GM23338 (cell line): ENCODE measurements around the gene KCNJ11. TPM values are rescaled to one million over a fixed set of nuclear protein-coding genes. Genes with fewer than 3 reads are reported as not detected.

ENCODE experiments used
- CTCF ChIP-seq, 2 experiments: fragments of 200-600 bp in 1 of 2; sonication (generic) in 1 of 2; conservative IDR thresholded peaks; 2 replicates each; pipeline versions ENCODE4 v1.5.1 to v1.6.1; 2016 to 2017; ENCODE audit warnings: antibody characterized with exemption in 2 of 2, low read depth in 2 of 2, mild to moderate bottlenecking in 2 of 2, moderate library complexity in 1 of 2
- REST ChIP-seq: IDR thresholded peaks from one replicate; pipeline ENCODE4 v1.6.1; 2018; ENCODE audit warnings: antibody characterized with exemption; ENCODE audit not compliant: unreplicated experiment
- polyA plus RNA-seq: library from polyadenylated mRNA; unstranded; fragments of >200 nt; fragmentation: Nextera tagmentation; extraction: Ambion mirVana; gene quantifications from 2 replicates; pipeline ENCODE4 v1.2.1, GENCODE V29; 2016
- total RNA-seq: library from RNA; depleted of rRNA; stranded (reverse); fragments of >200 nt; shearing (Covaris generic); gene quantifications from 2 replicates; pipeline ENCODE4 v1.2.3, GENCODE V29; 2014; rRNA removed

The KCNJ11 gene
- total and polyA plus RNA-seq, 2 experiments from 2014 or later, result 0.89 to 7.9 TPM

GRCh38 chr11:17343257-17343656 is 45.2 kb downstream of the KCNJ11 start (continued):
- TF ChIP-seq REST, result no peak
- no peak for TF ChIP-seq CTCF (conservative IDR thresholded peaks at IDR 0.05; ENCODE audit: low read depth in 2 of 2)

Other genes starting within 250 kb of the KCNJ11 start
- gene PIK3C2A, start 180.7 kb downstream of the KCNJ11 start, total RNA-seq, result 117 and 123 TPM in 2 replicates
- 45.8 and 59.5 TPM in 2 replicates for gene PIK3C2A, start 180.7 kb downstream of the KCNJ11 start, polyA plus RNA-seq
- 16.6 and 25.5 TPM in 2 replicates for gene NUCB2, start 111.9 kb downstream of the KCNJ11 start, total RNA-seq
- 61.9 and 86.9 TPM in 2 replicates for gene NUCB2, start 111.9 kb downstream of the KCNJ11 start, polyA plus RNA-seq
- 1.5 and 1.9 TPM in 2 replicates for gene NCR3LG1, start 36.9 kb downstream of the KCNJ11 start, total RNA-seq
- gene NCR3LG1, start 36.9 kb downstream of the KCNJ11 start, polyA plus RNA-seq, result 0.15 and 0.28 TPM in 2 replicates
- 2.4 and 3.4 TPM in 2 replicates for gene ABCC8, start 88.2 kb upstream of the KCNJ11 start, total RNA-seq
- gene ABCC8, start 88.2 kb upstream of the KCNJ11 start, polyA plus RNA-seq, result 1.5 and 2.0 TPM in 2 replicates
- 1.3 and 5.4 TPM in 2 replicates for gene USH1C, start 155.8 kb upstream of the KCNJ11 start, total RNA-seq
- 1.8 and 2.7 TPM in 2 replicates for gene USH1C, start 155.8 kb upstream of the KCNJ11 start, polyA plus RNA-seq
- 0.52 and 0.78 TPM in 2 replicates for gene OTOG, start 158.6 kb upstream of the KCNJ11 start, total RNA-seq
- gene OTOG, start 158.6 kb upstream of the KCNJ11 start, polyA plus RNA-seq, result 0.40 and 2.4 TPM in 2 replicates